IMR-90 (cell line): ENCODE results near the gene NMB. TPM values are rescaled to one million over a fixed set of nuclear protein-coding genes. Genes with fewer than 3 reads are reported as not detected.

ENCODE experiments used
- ATAC-seq: fragments of 200-7000 bp; cut with Tn5 transposase; 2 replicates; pipeline ENCODE4 v1.9.1; 2020; ENCODE audit warnings: low read depth, mild to moderate bottlenecking, moderate library complexity
- BruUV-seq: library from RNA; stranded (reverse); fragments of 400-500 nt; replicated peaks from 2 replicates; lab custom pipeline; 2021; lab: Mats Ljungman, UMichigan
- CTCF ChIA-PET: fragments of 300-600 bp; formaldehyde crosslinking; extraction: SDS; loops from one replicate; lab custom pipeline; 2021; ENCODE audit warnings: antibody characterized with exemption; lab: Yijun Ruan, JAX
- POLR2A ChIA-PET: fragments of 300-600 bp; sonication (Branson Sonifier 250); formaldehyde crosslinking; loops from one replicate; lab custom pipeline; 2022; ENCODE audit warnings: antibody characterized with exemption; ENCODE audit not compliant: unreplicated experiment; lab: Charles Lee
- DNase-seq: peaks from one replicate; pipeline ENCODE4 v3.0.0; 2013
- H2AFZ ChIP-seq: replicated peaks from 2 replicates; pipeline ENCODE3; 2013; ENCODE audit warnings: low read length, mild to moderate bottlenecking; ENCODE audit not compliant: poor library complexity
- H2AK5ac ChIP-seq: 2 replicates; pipeline ENCODE4 v1.6.1; 2013; ENCODE audit warnings: low read depth, low read length, inconsistent platforms
- H2AK9ac ChIP-seq: replicated peaks from 2 replicates; pipeline ENCODE3; 2013; ENCODE audit warnings: mild to moderate bottlenecking, low read depth, low read length, moderate library complexity; ENCODE audit not compliant: poor library complexity
- H2BK120ac ChIP-seq: 2 replicates; pipeline ENCODE4 v1.6.1; 2013; ENCODE audit warnings: low read depth, low read length, inconsistent platforms
- H2BK15ac ChIP-seq: 3 replicates; pipeline ENCODE4 v1.6.1; 2013; ENCODE audit warnings: low read depth, low read length, inconsistent platforms
- H2BK20ac ChIP-seq: 2 replicates; pipeline ENCODE4 v1.6.1; 2013; ENCODE audit warnings: low read depth, mild to moderate bottlenecking, inconsistent platforms, low read length, moderate library complexity
- H2BK5ac ChIP-seq: 2 replicates; pipeline ENCODE4 v1.6.1; 2013; ENCODE audit warnings: mild to moderate bottlenecking, low read depth, low read length, inconsistent platforms; ENCODE audit not compliant: poor library complexity, severe bottlenecking
- H3K14ac ChIP-seq: replicated peaks from 2 replicates; pipeline ENCODE4 v1.6.1; 2013; ENCODE audit warnings: low read depth, low read length, inconsistent platforms
- H3K18ac ChIP-seq: 2 replicates; pipeline ENCODE4 v1.6.1; 2013; ENCODE audit warnings: low read depth, low read length, control low read depth
- H3K23ac ChIP-seq: 2 replicates; pipeline ENCODE4 v1.6.1; 2013; ENCODE audit warnings: low read depth, low read length, inconsistent platforms
- H3K27ac ChIP-seq: 2 replicates; pipeline ENCODE4 v1.5.1; 2013; ENCODE audit warnings: mild to moderate bottlenecking, control low read depth, low read length; ENCODE audit not compliant: insufficient read depth
- H3K27me3 ChIP-seq: 2 replicates; pipeline ENCODE4 v1.6.1; 2013; ENCODE audit warnings: low read length; ENCODE audit not compliant: control insufficient read depth, insufficient read depth
- H3K36me3 ChIP-seq: 2 replicates; pipeline ENCODE4 v1.6.1; 2013; ENCODE audit warnings: low read length, mixed read lengths; ENCODE audit not compliant: control insufficient read depth, insufficient read depth
- H3K4ac ChIP-seq: 2 replicates; pipeline ENCODE4 v1.6.1; 2013; ENCODE audit warnings: low read depth, low read length, inconsistent platforms
- H3K4me1 ChIP-seq: 2 replicates; pipeline ENCODE4 v1.6.1; 2013; ENCODE audit warnings: low read length, mixed read lengths; ENCODE audit not compliant: control insufficient read depth, insufficient read depth
- H3K4me2 ChIP-seq: 2 replicates; pipeline ENCODE4 v1.6.1; 2013; ENCODE audit warnings: low read depth, mild to moderate bottlenecking, control low read depth, low read length, moderate library complexity
- H3K4me3 ChIP-seq: 2 replicates; pipeline ENCODE4 v1.5.1; 2013; ENCODE audit warnings: low read depth, mild to moderate bottlenecking, control low read depth, low read length, moderate library complexity; ENCODE audit not compliant: insufficient read depth
- H3K56ac ChIP-seq: 2 replicates; pipeline ENCODE4 v1.6.1; 2013; ENCODE audit warnings: low read length, inconsistent platforms; ENCODE audit not compliant: insufficient read depth; ENCODE audit errors: extremely low read depth
- H3K79me1 ChIP-seq, 2 experiments: 2 replicates each; pipeline ENCODE4 v1.6.1; 2013; ENCODE audit warnings: low read length in 2 of 2, inconsistent platforms in 1 of 2, low read depth in 1 of 2
- H3K9ac ChIP-seq: 2 replicates; pipeline ENCODE4 v1.6.1; 2013; ENCODE audit warnings: low read depth, low read length, control low read depth
- H3K9me1 ChIP-seq: 2 replicates; pipeline ENCODE4 v1.6.1; 2013; ENCODE audit warnings: low read length, inconsistent platforms; ENCODE audit not compliant: insufficient read depth
- H3K9me3 ChIP-seq: 2 replicates; pipeline ENCODE4 v1.6.1; 2013; ENCODE audit warnings: low read length; ENCODE audit not compliant: control insufficient read depth, insufficient read depth
- H4K20me1 ChIP-seq: 2 replicates; pipeline ENCODE4 v1.6.1; 2013; ENCODE audit warnings: low read length, inconsistent platforms; ENCODE audit not compliant: insufficient read depth
- H4K5ac ChIP-seq: 2 replicates; pipeline ENCODE4 v1.6.1; 2013; ENCODE audit warnings: mild to moderate bottlenecking, low read depth, low read length, control low read depth
- H4K8ac ChIP-seq, 2 experiments: 2 replicates each; pipeline ENCODE4 v1.6.1; 2013; ENCODE audit warnings: low read depth in 2 of 2, low read length in 2 of 2, control low read depth in 1 of 2, inconsistent platforms in 1 of 2
- H4K91ac ChIP-seq: 2 replicates; pipeline ENCODE4 v1.6.1; 2013; ENCODE audit warnings: low read depth, low read length, inconsistent platforms; ENCODE audit not compliant: insufficient read depth
- BHLHE40 ChIP-seq: fragments of 150-350 bp; IDR thresholded peaks from 2 replicates; pipeline ENCODE4 v1.6.1; 2016; ENCODE audit warnings: mild to moderate bottlenecking, low read depth, low read length
- CEBPB ChIP-seq: IDR thresholded peaks from 2 replicates; pipeline ENCODE4 v1.6.1; 2012; ENCODE audit warnings: low read depth, low read length, improper control_type of control experiment
- CHD1 ChIP-seq: IDR thresholded peaks from 2 replicates; pipeline ENCODE4 v1.6.1; 2012; ENCODE audit warnings: low read depth, low read length, improper control_type of control experiment
- FOS ChIP-seq: fragments of 150-350 bp; IDR thresholded peaks from 2 replicates; pipeline ENCODE4 v1.6.1; 2016; ENCODE audit warnings: low read depth, low read length
- MAFK ChIP-seq: IDR thresholded peaks from 2 replicates; pipeline ENCODE4 v1.6.1; 2012; ENCODE audit warnings: low read depth, low read length, improper control_type of control experiment
- MAZ ChIP-seq: IDR thresholded peaks from 2 replicates; pipeline ENCODE4 v1.6.1; 2012; ENCODE audit warnings: low read depth, mild to moderate bottlenecking, low read length, improper control_type of control experiment, moderate library complexity, borderline replicate concordance
- MXI1 ChIP-seq: IDR thresholded peaks from 2 replicates; pipeline ENCODE4 v1.6.1; 2012; ENCODE audit warnings: low read depth, mild to moderate bottlenecking, low read length, moderate library complexity, borderline replicate concordance
- NFE2L2 ChIP-seq: fragments of 150-350 bp; IDR thresholded peaks from 2 replicates; pipeline ENCODE4 v1.6.1; 2016; ENCODE audit warnings: low read depth, mild to moderate bottlenecking, low read length
- POLR2A ChIP-seq: IDR thresholded peaks from 2 replicates; pipeline ENCODE4 v1.6.1; 2012; ENCODE audit warnings: mild to moderate bottlenecking, low read depth, low read length
- RAD21 ChIP-seq: IDR thresholded peaks from 2 replicates; pipeline ENCODE4 v1.6.1; 2012; ENCODE audit warnings: low read length, improper control_type of control experiment
- RCOR1 ChIP-seq: IDR thresholded peaks from 2 replicates; pipeline ENCODE4 v1.6.1; 2012; ENCODE audit warnings: mild to moderate bottlenecking, low read length, improper control_type of control experiment; ENCODE audit not compliant: insufficient replicate concordance
- RFX5 ChIP-seq: IDR thresholded peaks from 2 replicates; pipeline ENCODE4 v1.8.0; 2012; ENCODE audit warnings: low read depth, mild to moderate bottlenecking, low read length, moderate library complexity
- SMC3 ChIP-seq: fragments of 150-350 bp; IDR thresholded peaks from 2 replicates; pipeline ENCODE4 v1.6.1; 2016; ENCODE audit warnings: low read depth, mild to moderate bottlenecking, antibody characterized with exemption, low read length, moderate library complexity
- WGBS, 2 experiments: methylation state at CpG; one replicate each; pipeline versions ENCODE4 v1.1.5 to v1.1.7; 2013; ENCODE audit warnings: missing lambda C conversion rate in 2 of 2; ENCODE audit not compliant: insufficient read length in 1 of 2; ENCODE audit errors: extremely low coverage in 2 of 2; 5-methylcytosine and 5-hydroxymethylcytosine counted together
- dilution Hi-C: fragments of 300-500 bp; cut with HindIII; formaldehyde crosslinking; loops from one replicate; pipeline ENCODE4 v1.14.3; 2018; ENCODE audit warnings: low sequenced_read_pairs; ENCODE audit not compliant: unreplicated experiment
- in situ Hi-C: fragments of 300-500 bp; cut with MboI; formaldehyde crosslinking; loops from 3 replicates; pipeline ENCODE4 v1.14.3; 2019; ENCODE audit warnings: low sequenced_read_pairs, inconsistent platforms, mixed read lengths
- intact Hi-C: fragments of 100-400 bp; cut with micrococcal nuclease; formaldehyde crosslinking; loops from 2 replicates; pipeline ENCODE4 v1.10.0; 2022
- polyA plus RNA-seq, 3 experiments: library from polyadenylated mRNA; depleted of rRNA; stranded (reverse); fragments of >200 nt; gene quantifications; 2 replicates each; pipeline ENCODE4 v1.2.3, GENCODE V29; 2012; ENCODE audit warnings: low replicate concordance in 1 of 3
- total RNA-seq: library from RNA; depleted of rRNA; stranded (reverse); fragments of >200 nt; gene quantifications from 2 replicates; pipeline ENCODE4 v1.2.3, GENCODE V29; 2012
- TF ChIP-seq, protein P1 (sequence below): conservative IDR thresholded peaks from 2 replicates; pipeline ENCODE4 v1.5.1; 2012; ENCODE audit warnings: mild to moderate bottlenecking, low read depth, low read length, improper control_type of control experiment
- TF ChIP-seq, protein P2 (sequence below): fragments of 150-350 bp; IDR thresholded peaks from 2 replicates; pipeline ENCODE4 v1.6.1; 2016; ENCODE audit warnings: low read depth, mild to moderate bottlenecking, low read length, moderate library complexity, borderline replicate concordance
- TF ChIP-seq, protein P3 (sequence below): fragments of 150-350 bp; IDR thresholded peaks from 2 replicates; pipeline ENCODE4 v1.6.1; 2017; ENCODE audit warnings: mild to moderate bottlenecking, antibody characterized with exemption, low read length, low read depth

Gene NMB
- total and polyA plus RNA-seq, 2 of the 4 experiments (the other 2 are of a cell fraction): 1.3 to 3.8 TPM

DNA sequence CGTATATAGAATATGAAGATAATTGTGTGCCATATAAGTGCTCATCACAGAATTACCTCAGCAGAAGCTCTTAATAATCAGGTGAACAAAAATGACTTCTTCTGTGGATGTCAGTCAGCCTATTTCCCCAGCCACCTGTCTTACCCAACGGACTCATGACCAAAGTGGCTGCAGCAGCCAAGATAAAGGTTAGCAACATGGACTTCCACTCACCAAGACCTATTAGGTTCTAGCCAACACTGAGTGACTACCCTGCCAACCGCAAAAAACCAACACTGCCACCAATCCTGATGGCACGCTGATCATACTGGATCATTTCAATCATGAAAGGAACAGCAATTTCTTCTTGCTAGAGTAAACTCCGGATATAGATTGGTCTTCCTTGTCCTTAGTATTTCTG is 45.8 kb upstream of the NMB start:
- H4K20me1 ChIP-seq: peaks cover 69% of the 10 kb centered on the region
- H3K4me2 ChIP-seq: no peak overlapping the region
- H2BK15ac ChIP-seq: no peak overlapping the region
- H4K8ac ChIP-seq: no peak overlapping the region
- no peak overlapping the region for H2BK5ac ChIP-seq
- H4K91ac ChIP-seq: no peak overlapping the region
- no TSS peak for BruUV-seq
- H4K5ac ChIP-seq: no peak overlapping the region
- in situ Hi-C loops (no loop called here), dilution Hi-C loops (no loop called here), intact Hi-C loops (no loop called here)
- H2AFZ ChIP-seq: no peak overlapping the region
- peaks cover 17% of the 10 kb centered on the region for H3K9me1 ChIP-seq
- no peak for DNase-seq
- H3K9me3 ChIP-seq: no peaks in the 10 kb centered on the region
- H3K14ac ChIP-seq: no peak overlapping the region
- H2AK9ac ChIP-seq: no peak overlapping the region
- H2BK120ac ChIP-seq: no peak overlapping the region
- CTCF ChIA-PET: no interaction called here
- peaks cover 28 to 65% of the 10 kb centered on the region in 2 experiments for H3K79me1 ChIP-seq
- no peak for TF ChIP-seq CHD1
- no peak for TF ChIP-seq MAZ
- TF ChIP-seq MAFK: no peak
- TF ChIP-seq BHLHE40: no peak
- no peak for TF ChIP-seq NFE2L2
- TF ChIP-seq RCOR1: no peak
- no peak for TF ChIP-seq SMC3
- TF ChIP-seq CEBPB: no peak
- no peak for TF ChIP-seq MXI1
- TF ChIP-seq, protein P1, sequence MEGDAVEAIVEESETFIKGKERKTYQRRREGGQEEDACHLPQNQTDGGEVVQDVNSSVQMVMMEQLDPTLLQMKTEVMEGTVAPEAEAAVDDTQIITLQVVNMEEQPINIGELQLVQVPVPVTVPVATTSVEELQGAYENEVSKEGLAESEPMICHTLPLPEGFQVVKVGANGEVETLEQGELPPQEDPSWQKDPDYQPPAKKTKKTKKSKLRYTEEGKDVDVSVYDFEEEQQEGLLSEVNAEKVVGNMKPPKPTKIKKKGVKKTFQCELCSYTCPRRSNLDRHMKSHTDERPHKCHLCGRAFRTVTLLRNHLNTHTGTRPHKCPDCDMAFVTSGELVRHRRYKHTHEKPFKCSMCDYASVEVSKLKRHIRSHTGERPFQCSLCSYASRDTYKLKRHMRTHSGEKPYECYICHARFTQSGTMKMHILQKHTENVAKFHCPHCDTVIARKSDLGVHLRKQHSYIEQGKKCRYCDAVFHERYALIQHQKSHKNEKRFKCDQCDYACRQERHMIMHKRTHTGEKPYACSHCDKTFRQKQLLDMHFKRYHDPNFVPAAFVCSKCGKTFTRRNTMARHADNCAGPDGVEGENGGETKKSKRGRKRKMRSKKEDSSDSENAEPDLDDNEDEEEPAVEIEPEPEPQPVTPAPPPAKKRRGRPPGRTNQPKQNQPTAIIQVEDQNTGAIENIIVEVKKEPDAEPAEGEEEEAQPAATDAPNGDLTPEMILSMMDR: no peak
- TF ChIP-seq FOS: no peak
- no peak for TF ChIP-seq POLR2A
- no peak for TF ChIP-seq RFX5
- TF ChIP-seq, protein P2, sequence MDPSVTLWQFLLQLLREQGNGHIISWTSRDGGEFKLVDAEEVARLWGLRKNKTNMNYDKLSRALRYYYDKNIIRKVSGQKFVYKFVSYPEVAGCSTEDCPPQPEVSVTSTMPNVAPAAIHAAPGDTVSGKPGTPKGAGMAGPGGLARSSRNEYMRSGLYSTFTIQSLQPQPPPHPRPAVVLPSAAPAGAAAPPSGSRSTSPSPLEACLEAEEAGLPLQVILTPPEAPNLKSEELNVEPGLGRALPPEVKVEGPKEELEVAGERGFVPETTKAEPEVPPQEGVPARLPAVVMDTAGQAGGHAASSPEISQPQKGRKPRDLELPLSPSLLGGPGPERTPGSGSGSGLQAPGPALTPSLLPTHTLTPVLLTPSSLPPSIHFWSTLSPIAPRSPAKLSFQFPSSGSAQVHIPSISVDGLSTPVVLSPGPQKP: no peak
- TF ChIP-seq RAD21: no peak
- TF ChIP-seq, protein P3, sequence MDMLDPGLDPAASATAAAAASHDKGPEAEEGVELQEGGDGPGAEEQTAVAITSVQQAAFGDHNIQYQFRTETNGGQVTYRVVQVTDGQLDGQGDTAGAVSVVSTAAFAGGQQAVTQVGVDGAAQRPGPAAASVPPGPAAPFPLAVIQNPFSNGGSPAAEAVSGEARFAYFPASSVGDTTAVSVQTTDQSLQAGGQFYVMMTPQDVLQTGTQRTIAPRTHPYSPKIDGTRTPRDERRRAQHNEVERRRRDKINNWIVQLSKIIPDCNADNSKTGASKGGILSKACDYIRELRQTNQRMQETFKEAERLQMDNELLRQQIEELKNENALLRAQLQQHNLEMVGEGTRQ: no peak
- H2BK20ac ChIP-seq: no peak overlapping the region
- no peaks in the 10 kb centered on the region for H3K27me3 ChIP-seq
- H3K27ac ChIP-seq: no peak overlapping the region
- H3K18ac ChIP-seq: no peak overlapping the region
- H3K36me3 ChIP-seq: peaks cover 2% of the 10 kb centered on the region
- no peak overlapping the region for H3K4me3 ChIP-seq
- no peak overlapping the region for H3K23ac ChIP-seq
- 92% methylated on average over 2 of the region's 5 CpGs; no CpG with 5 or more reads in 1 of the 2 experiments for WGBS, 2 experiments
- H3K4me1 ChIP-seq: peaks cover 6% of the 10 kb centered on the region
- H3K56ac ChIP-seq: no peak overlapping the region
- POLR2A ChIA-PET: no interaction called here
- no peak overlapping the region for H2AK5ac ChIP-seq
- no peak for ATAC-seq
- H3K9ac ChIP-seq: no peak overlapping the region
- H3K4ac ChIP-seq: no peak overlapping the region
